GM18951 (cell line): Measurements from ENCODE around the gene KRT9.
"Not testable (repeated sequence)": the region's sequence is repeated elsewhere in the genome, so short reads cannot be mapped to it uniquely, and the experiment has no call there.

Source experiments
- POLR2A ChIP-seq: IDR thresholded peaks from 4 replicates; pipeline ENCODE4 v1.6.1; 2011; ENCODE audit warnings: mild to moderate bottlenecking; ENCODE audit not compliant: insufficient read length, insufficient read depth; ENCODE audit errors: extremely low read depth
- in situ Hi-C: fragments of 300-500 bp; cut with MboI; formaldehyde crosslinking; loops from one replicate; pipeline ENCODE4 v1.12.0; 2022; ENCODE audit warnings: low sequenced_read_pairs, mixed read lengths, inconsistent platforms; ENCODE audit not compliant: unreplicated experiment

KRT9 gene

GRCh38 chr17:41553176-41553575, 18.7 kb downstream of the KRT9 start:
- no peak for TF ChIP-seq POLR2A
- in situ Hi-C loops: loop anchor here (10.0 kb wide), 1 partner anchor 112 kb away; no protein-coding TSS in a partner anchor

GRCh38 chr17:41552455-41552854, 19.4 kb downstream of the KRT9 start:
- TF ChIP-seq POLR2A: no peak
- in situ Hi-C loops: loop anchor here (10.0 kb wide), 1 partner anchor 112 kb away; no protein-coding TSS in a partner anchor

GRCh38 chr17:41551365-41551764, 20.5 kb downstream of the KRT9 start:
- in situ Hi-C loops: loop anchor here (10.0 kb wide), 1 partner anchor 113 kb away; no protein-coding TSS in a partner anchor
- TF ChIP-seq POLR2A: no peak

- in situ Hi-C loops: loop anchor here (10.0 kb wide), 1 partner anchor 115 kb away; no protein-coding TSS in a partner anchor
Observed at GRCh38 chr17:41549596-41550039, 22.2 kb downstream of the KRT9 start.

GRCh38 chr17:41548844-41549595, 22.8 kb downstream of the KRT9 start:
- in situ Hi-C loops: no loop called here

More at GRCh38 chr17:41549596-41550039, 22.2 kb downstream of the KRT9 start:
- no peak for TF ChIP-seq POLR2A

GRCh38 chr17:41547921-41548843, 23.7 kb downstream of the KRT9 start:
- in situ Hi-C loops: no loop called here
- no peak for TF ChIP-seq POLR2A

More at GRCh38 chr17:41548844-41549595, 22.8 kb downstream of the KRT9 start:
- TF ChIP-seq POLR2A: no peak

GRCh38 chr17:41547378-41547841, 24.4 kb downstream of the KRT9 start:
- in situ Hi-C loops: no loop called here
- TF ChIP-seq POLR2A: no peak

- in situ Hi-C loops: no loop called here
- TF ChIP-seq POLR2A: no peak
Observed at GRCh38 chr17:41546819-41547218, 25.0 kb downstream of the KRT9 start.

GRCh38 chr17:41545829-41546410, 25.9 kb downstream of the KRT9 start:
- no peak for TF ChIP-seq POLR2A
- in situ Hi-C loops: no loop called here

GRCh38 chr17:41544935-41545334, 26.9 kb downstream of the KRT9 start:
- no peak for TF ChIP-seq POLR2A
- in situ Hi-C loops: no loop called here

GRCh38 chr17:41544491-41544892, 27.4 kb downstream of the KRT9 start:
- TF ChIP-seq POLR2A: no peak
- in situ Hi-C loops: no loop called here

- in situ Hi-C loops: not testable (repeated sequence)
Observed at GRCh38 chr17:41542786-41543185, 29.1 kb downstream of the KRT9 start.

GRCh38 chr17:41542357-41542756, 29.5 kb downstream of the KRT9 start:
- in situ Hi-C loops: no loop called here
- TF ChIP-seq POLR2A: no peak
